ENCODE data around the gene SRBD1.

Gene SRBD1

GRCh38 chr2:45634223-45634622 is 23.2 kb upstream of the SRBD1 start:
- TF ChIP-seq CTCF (IDR thresholded peaks at IDR 0.05; ENCODE audit: low read depth, low read length, missing control alignments): no peak
- no peak overlapping the region for H3K4me3 ChIP-seq (ENCODE audit: low read depth, low read length)
- DNase-seq (ENCODE audit: low read depth): no peak
- in situ Hi-C loops (cut with HindIII; ENCODE audit: low sequenced_read_pairs): loop anchor here (25.0 kb wide), 1 partner anchor 728 kb away; no protein-coding TSS in a partner anchor

GRCh38 chr2:45631955-45632354 is 20.9 kb upstream of the SRBD1 start:
- in situ Hi-C loops (cut with HindIII; ENCODE audit: low sequenced_read_pairs): loop anchor here (25.0 kb wide), 1 partner anchor 730 kb away; no protein-coding TSS in a partner anchor
- no peak overlapping the region for H3K4me3 ChIP-seq (ENCODE audit: low read depth, low read length)
- no peak for TF ChIP-seq CTCF (IDR thresholded peaks at IDR 0.05; ENCODE audit: low read depth, low read length, missing control alignments)
- no peak for DNase-seq (ENCODE audit: low read depth)

GRCh38 chr2:45631319-45631718 is 20.3 kb upstream of the SRBD1 start:
- no peak overlapping the region for H3K4me3 ChIP-seq (ENCODE audit: low read depth, low read length)
- no peak for DNase-seq (ENCODE audit: low read depth)
- in situ Hi-C loops (cut with HindIII; ENCODE audit: low sequenced_read_pairs): loop anchor here (25.0 kb wide), 1 partner anchor 731 kb away; no protein-coding TSS in a partner anchor
- TF ChIP-seq CTCF (IDR thresholded peaks at IDR 0.05; ENCODE audit: low read depth, low read length, missing control alignments): no peak

GRCh38 chr2:45629971-45630370 is 18.9 kb upstream of the SRBD1 start:
- no peak for DNase-seq (ENCODE audit: low read depth)
- TF ChIP-seq CTCF (IDR thresholded peaks at IDR 0.05; ENCODE audit: low read depth, low read length, missing control alignments): no peak
- no peak overlapping the region for H3K4me3 ChIP-seq (ENCODE audit: low read depth, low read length)
- in situ Hi-C loops (cut with HindIII; ENCODE audit: low sequenced_read_pairs): loop anchor here (25.0 kb wide), 1 partner anchor 732 kb away; no protein-coding TSS in a partner anchor

GRCh38 chr2:45627911-45628310 is 16.8 kb upstream of the SRBD1 start:
- H3K4me3 ChIP-seq (ENCODE audit: low read depth, low read length): no peak overlapping the region
- DNase-seq (ENCODE audit: low read depth): peak; percentile 32

GRCh38 chr2:45626387-45627221 is 15.5 kb upstream of the SRBD1 start:
- TF ChIP-seq CTCF (IDR thresholded peaks at IDR 0.05; ENCODE audit: low read depth, low read length, missing control alignments): no peak
- no peak overlapping the region for H3K4me3 ChIP-seq (ENCODE audit: low read depth, low read length)
- DNase-seq (ENCODE audit: low read depth): no peak
- in situ Hi-C loops (cut with HindIII; ENCODE audit: low sequenced_read_pairs): loop anchor here (25.0 kb wide), 1 partner anchor 736 kb away; no protein-coding TSS in a partner anchor

More at GRCh38 chr2:45627911-45628310, 16.8 kb upstream of the SRBD1 start:
- in situ Hi-C loops (cut with HindIII; ENCODE audit: low sequenced_read_pairs): loop anchor here (25.0 kb wide), 1 partner anchor 734 kb away; no protein-coding TSS in a partner anchor
- no peak for TF ChIP-seq CTCF (IDR thresholded peaks at IDR 0.05; ENCODE audit: low read depth, low read length, missing control alignments)

Measured in astrocyte of the cerebellum (primary cell).